Measurements from ENCODE around the gene RRH.
"Not testable (repeated sequence)": the region's sequence is repeated elsewhere in the genome, so short reads cannot be mapped to it uniquely, and the experiment has no call there.

RRH gene

DNA sequence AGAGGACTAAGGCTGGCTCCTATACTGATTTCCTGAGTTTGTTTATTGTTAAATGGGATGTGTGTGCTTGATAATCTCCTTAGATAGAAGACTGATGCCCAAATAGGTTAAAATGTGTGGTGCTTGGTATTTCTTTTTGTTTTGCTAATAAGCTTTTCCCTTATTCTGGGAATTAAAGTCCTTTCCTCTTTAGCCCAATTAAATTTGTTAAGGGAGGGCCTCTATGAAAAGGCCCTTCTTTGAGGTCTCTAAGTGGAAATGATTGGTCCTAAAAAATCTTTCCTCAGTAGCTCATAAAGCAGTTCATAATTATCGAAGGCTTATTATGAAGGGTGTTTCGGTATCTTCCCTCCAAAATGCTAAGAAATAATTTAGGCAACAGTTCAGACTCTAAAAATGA, at the start of gene RRH:
RRH (plus strand) TSS at position 301 of the 400 bp plus-strand sequence; CDS start at position 357, 56 bp downstream.
- no peak for DNase-seq

DNA sequence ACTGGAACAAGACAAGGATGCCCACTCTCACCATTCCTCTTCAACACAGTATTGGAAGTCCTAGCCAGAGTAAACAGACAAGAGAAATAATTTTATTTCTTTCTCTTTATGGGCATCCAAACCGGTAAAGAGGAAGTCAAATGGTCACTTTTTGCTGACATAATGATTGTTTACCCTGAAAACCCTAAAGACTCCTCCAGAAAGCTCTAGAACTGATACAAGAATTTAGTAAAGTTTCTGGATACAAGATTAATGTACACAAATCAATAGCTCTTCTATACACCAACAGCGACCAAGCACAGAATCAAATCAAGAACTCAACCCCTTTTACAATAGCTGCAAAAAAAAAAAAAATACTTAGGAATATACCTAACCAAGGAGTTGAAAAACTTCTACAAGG, 45.7 kb upstream of the RRH start:
- DNase-seq: not testable (repeated sequence)

DNA sequence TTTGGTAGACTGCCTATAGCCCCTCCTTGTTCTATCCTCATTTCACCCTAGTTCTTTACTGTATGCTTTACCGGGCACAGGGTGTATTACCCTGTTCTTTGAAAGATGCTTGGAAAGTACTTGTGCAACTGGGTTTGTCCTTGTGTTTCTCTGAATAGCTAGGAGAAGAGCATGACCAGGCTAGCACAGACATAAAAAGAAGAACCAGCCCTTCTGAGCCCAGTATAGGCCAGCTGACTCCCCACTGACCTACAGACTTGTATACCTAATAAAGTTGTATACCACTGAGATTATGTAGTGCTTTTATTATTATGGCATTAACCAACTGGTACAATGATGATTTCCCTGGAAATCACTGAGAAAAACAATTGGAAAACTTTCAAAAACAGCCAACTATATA, 40.9 kb upstream of the RRH start:
- no peak for DNase-seq

- no peak for DNase-seq
These were observed 40.0 kb upstream of the RRH start for GRCh38 chr4:109787807-109788206.

- no peak for DNase-seq
These were observed 32.7 kb upstream of the RRH start for GRCh38 chr4:109795059-109795458.

DNA sequence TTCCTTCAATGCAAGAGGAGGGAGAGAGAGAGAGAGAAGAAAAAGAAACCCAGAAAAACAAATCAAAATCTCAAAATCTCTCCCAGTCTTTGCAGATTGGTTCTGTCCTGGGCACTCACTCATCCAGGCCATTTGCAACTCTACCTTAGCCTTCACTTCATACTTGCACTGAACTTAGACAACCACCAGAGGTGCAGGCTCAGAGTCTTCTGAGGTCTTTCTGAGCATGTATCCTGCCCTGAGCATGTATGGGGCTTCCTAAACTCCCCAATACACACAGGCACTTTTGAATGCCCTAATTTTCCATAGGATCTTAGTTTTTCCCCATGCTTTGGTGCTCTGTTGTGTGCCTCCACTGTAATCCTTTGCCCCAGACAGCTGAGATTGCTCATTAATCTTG, 28.9 kb upstream of the RRH start:
- DNase-seq: no peak

DNA sequence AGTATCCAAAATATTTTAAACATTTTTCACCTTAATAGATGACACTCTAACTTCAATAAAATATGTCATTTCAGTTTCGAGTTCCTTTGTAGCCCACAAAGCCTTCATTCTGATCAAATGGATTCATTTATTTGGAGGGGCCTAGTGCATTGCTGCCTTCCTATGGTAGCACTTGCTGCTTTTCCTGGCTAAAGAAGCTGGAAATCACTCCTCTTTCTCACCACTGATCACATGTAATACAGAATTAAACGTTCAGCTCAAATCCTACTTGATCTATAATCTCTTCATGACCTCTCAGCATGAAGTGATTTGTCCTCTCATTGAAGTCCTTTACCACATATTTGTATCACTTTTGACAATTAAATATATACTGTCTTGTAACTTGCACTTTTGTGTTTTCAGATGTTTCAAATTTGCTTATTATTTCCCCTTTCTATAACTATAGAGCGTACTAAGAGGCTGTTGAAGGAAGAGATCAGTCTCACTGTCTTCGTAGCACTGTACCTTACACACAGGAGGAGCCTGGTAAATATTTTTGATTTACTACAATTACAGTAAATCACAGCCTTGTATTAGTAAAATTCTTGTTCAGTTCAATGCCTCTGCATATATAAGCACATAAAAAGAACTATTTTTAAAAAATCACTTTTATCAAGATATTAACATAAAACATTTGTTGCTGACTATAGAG, 26.5 kb upstream of the RRH start:
- DNase-seq: no peak

GRCh38 chr4:109801895-109802319, 25.9 kb upstream of the RRH start, which contains the start of gene CFI:
Gene CFI (minus strand): TSS chr4:109801999. CDS start chr4:109801971, 28 bp downstream.
- peak; percentile 49 for DNase-seq

DNA sequence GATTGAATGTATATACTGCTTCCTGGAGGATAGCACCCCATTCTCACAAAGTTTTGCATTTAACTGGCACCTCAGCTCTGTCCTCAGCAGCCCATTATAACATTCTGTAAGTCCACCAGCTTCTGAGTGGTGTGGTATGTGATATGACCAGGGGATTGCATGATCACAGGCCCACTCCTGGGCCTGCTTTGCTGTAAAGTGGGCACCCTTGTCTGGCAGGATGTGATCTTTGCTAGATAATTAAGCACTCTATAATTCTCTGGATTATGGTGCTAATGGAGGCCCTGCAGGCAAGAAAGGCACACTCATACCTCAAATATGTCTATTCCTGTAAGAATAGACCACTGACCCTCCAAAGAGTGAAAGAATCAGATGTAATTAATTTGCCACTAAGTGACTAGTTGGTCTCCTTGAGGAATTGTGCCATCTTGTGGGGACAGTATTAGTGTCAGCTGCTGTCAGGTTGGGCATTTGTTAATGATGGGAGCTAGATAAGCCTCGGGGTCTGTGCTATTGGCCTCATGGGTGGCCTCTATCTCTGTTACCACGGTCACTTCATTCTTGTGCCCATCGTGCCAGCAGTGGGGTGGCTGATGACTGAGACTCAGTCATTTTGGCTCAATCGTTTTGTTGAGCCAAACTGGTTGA, 23.7 kb upstream of the RRH start:
- DNase-seq: peak; percentile 50

DNA sequence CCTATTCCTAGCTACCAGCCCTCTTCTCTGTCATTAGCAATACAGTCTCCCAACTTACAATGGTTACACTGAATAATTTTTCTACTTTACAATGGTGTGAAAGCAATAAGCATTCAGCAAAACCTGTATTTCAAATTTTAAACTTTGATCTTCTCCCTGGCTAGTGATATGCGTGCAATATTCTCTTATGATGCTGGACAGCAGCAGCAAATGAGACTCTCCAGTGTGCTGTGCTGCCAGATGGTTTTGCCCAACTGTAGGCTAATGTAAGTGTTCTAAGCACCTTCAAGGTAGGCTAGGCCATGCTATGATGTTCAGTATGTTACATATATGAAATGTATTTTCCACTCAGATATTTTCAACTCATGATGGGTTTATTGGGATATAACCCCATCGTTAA, 18.1 kb upstream of the RRH start:
- no peak for DNase-seq

DNA sequence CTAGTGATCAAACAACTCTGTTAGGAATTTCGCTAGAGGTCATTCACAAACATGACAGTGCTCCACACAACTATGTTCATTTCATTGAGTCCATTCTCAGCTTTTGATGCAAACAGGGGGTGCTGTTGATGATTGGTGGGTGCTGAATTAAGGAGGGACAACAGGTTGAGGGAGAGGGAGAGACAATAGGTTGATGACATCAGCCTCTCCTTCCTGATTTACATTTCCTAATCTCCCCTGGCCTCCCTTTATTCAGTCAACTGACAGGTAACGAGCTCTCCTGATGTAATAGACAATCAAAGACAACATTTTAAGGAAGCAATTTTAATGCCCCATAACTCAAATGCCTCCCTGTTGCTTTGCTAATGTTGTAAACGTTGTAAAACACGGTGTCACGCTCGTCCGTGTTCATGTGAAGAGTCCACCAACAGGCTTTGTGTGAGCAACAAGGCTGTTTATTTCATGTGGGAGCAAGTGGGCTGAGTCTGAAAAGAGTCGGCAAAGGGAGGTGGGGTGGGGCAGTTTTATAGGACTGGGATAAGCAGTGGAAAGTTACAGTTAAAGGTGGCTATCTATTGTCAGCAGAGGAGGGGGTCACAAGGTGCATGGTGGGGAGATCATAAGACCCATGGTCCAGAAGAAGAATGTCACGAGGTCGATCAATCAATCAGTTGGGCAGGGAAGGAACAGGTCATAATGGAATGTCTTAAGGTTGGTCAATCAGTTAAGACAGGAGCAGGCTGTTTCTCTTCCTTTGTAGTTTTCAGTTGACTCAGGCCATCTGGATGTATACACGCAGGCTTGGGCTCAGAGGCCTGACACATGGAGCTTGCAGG, 17.0 kb upstream of the RRH start:
- DNase-seq: no peak

- DNase-seq: no peak
These were observed 16.1 kb upstream of the RRH start for GRCh38 chr4:109811707-109812106.

- peak; percentile 92 for DNase-seq
These were observed 12.4 kb upstream of the RRH start, which contains the start of gene GAR1 for GRCh38 chr4:109815151-109816081. Gene GAR1 (plus strand): TSS chr4:109815762. CDS start chr4:109816165, 403 bp downstream.

- no peak for DNase-seq
These were observed 11.7 kb upstream of the RRH start for GRCh38 chr4:109816082-109816442.

- DNase-seq: no peak
These were observed 10.9 kb upstream of the RRH start for GRCh38 chr4:109816894-109817293.

- DNase-seq: no peak
These were observed 9.5 kb upstream of the RRH start for GRCh38 chr4:109818268-109818667.

DNA sequence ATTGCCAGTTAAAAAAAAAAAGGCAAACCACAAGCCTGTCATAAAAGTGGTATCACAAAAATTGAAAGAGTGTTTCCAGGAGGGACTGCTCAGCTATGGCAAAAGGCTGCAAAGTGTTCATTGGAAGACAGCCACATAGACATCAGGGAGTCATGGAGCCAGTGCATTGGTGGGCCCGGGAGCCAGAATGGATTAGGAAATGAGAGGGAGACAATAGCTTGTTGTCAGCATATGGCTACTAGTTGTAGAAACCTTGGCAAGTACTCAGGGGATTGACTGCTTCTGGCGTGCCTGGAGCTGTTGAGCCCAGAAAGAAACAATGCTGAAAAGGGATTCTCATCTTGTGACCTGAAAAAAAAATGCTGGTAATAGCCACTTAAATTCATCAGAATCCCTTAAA, 7.2 kb upstream of the RRH start:
- no peak for DNase-seq

DNA sequence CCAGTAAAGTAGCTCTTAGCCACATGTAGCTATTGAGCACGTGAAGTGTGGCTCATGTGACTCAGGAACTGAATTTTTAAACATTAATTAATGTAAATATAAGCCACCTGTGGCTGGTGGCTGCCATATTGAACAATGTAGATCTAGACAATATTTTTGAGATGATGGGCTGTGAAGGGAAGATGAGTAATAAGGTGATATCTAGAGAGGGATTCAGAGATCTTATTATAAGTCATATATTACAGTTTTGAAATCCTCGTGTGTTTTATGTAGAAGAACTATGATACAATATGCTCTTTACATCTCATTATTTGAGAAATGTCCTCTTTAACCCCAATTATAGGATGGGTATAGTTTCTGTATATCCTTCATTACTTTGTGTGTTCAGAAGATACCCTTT, 6.6 kb upstream of the RRH start:
- no peak for DNase-seq

GRCh38 chr4:109826719-109827118, 1.1 kb upstream of the RRH start:
- DNase-seq: no peak

- DNase-seq: no peak
These were observed 6.0 kb downstream of the RRH start for GRCh38 chr4:109833756-109834155.

DNA sequence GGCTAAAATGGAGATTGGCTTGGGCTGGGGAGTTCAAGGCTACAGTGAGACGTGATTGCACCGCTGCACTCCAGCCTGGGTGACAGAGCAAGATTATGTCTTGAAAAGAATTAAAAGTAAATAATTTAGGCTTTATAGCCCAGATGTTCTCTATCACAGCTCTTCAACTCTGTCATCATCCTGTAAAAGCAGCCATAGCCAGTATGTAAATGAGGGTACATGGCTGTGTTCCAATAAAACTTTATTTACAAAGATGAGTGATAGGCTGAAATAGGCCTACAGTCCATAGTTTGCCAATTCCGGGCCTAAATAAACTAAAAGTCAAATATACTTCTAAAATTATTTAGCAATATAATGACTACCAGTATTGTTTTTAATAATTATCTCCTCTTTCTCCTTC, 9.2 kb downstream of the RRH start:
- DNase-seq: no peak

GRCh38 chr4:109846395-109847098, 18.8 kb downstream of the RRH start:
- DNase-seq: no peak
